ENCODE results near the gene BCAS3.

- no peak for TF ChIP-seq POLR2A (IDR thresholded peaks at IDR 0.05; ENCODE audit: low read depth, low read length)
- TF ChIP-seq TAF1 (IDR thresholded peaks at IDR 0.05; ENCODE audit: borderline replicate concordance, low read depth, low read length): no peak
These were observed 764.6 kb downstream of the BCAS3 start for GRCh38 chr17:61442136-61442775.
